Measurements from ENCODE around the gene BOD1L1. TPM values are rescaled to one million over a fixed set of nuclear protein-coding genes. Genes with fewer than 3 reads are reported as not detected.

BOD1L1 gene
- total and polyA plus RNA-seq, 2 donors (not counting 1 experiment from before 2014, with no cell fraction given): 20.1 to 34.3 TPM

DNA sequence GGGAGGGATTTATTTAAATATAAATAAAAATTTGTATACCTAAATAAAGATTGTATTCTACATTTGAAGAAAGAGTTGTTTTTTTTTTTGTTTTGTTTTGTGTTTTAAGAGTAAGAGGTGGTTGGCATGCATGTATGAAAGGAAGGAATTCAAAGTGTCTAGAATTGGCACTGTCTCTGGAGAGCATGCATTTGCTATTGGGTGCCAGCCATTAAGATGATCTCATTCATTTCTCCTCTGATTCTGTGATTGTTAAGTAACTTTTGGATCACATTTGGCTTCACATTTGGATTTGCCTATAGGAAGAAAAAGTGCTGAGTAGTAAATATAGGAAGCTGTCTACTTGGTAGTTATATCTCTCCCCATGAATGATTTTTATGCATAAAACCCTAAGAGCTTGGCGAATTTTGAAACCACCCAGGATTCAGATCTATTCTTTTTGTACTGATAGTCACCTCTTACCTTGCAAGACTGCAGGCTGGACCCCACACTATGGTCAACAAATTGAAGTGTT is 7.8 kb upstream of the BOD1L1 start:
- H4K20me1 ChIP-seq (ENCODE audit: control insufficient read depth, extremely low read depth, insufficient read depth, low read length): no peaks in the 10 kb centered on the region
- H3K9me3 ChIP-seq (ENCODE audit: control insufficient read depth, insufficient read depth, low read depth, low read length): no peaks in the 10 kb centered on the region
- H3K27me3 ChIP-seq (ENCODE audit: control insufficient read depth, insufficient read depth, low read length): no peaks in the 10 kb centered on the region
- no peak overlapping the region for H3K9ac ChIP-seq (ENCODE audit: insufficient read depth, low read length)
- H3K36me3 ChIP-seq (ENCODE audit: control insufficient read depth, insufficient read depth, low read length): no peaks in the 10 kb centered on the region
- H3K4me1 ChIP-seq (ENCODE audit: control insufficient read depth, extremely low read depth, insufficient read depth, low read length): peaks cover 2% of the 10 kb centered on the region
- no peak overlapping the region for H3K4me2 ChIP-seq (ENCODE audit: extremely low read depth, insufficient read depth, low read length)
- H3K4me3 ChIP-seq (replicated peaks in 1 of 4; ENCODE audit: control extremely low read depth in 1 of 4, insufficient read depth in 1 of 4, low read depth in 3 of 4, low read length in 4 of 4): no peak overlapping the region
- H3K79me2 ChIP-seq (ENCODE audit: control insufficient read depth, insufficient read depth, low read length): no peaks in the 10 kb centered on the region
- DNase-seq (ENCODE audit: low read depth in 2 of 2): peak in 1 of 2 donors; percentile 28
- no peak overlapping the region for H2AFZ ChIP-seq (ENCODE audit: low read length)
- no peak overlapping the region for H3K27ac ChIP-seq (ENCODE audit: insufficient read depth, low read length)
- no peak for TF ChIP-seq EZH2 (IDR thresholded peaks at IDR 0.05; ENCODE audit: low read length, missing control alignments)

DNA sequence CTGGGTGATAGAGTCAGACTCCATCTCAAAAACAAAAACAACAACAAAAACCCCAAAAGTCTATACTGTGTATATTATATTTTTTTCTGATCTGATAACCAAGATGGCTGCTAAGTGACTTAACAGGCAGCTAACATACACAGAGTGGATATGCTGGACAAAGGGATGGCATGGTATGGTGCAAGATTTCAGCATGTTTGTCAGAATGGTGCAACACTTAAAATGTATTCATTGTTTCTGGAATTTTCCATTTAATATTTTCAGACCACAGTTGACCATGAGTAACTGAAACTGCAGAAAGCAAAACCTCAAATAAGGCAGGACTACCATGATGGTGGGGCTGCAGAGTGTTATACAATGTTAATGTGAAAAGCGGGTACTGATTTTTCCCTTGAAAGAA is 6.1 kb upstream of the BOD1L1 start:
- Histone ChIP-seq H3K4me2 (ENCODE audit: extremely low read depth, insufficient read depth, low read length) (no peak overlapping the region), H3K9me3 (ENCODE audit: control insufficient read depth, insufficient read depth, low read depth, low read length) (no peaks in the 10 kb centered on the region), H4K20me1 (ENCODE audit: control insufficient read depth, extremely low read depth, insufficient read depth, low read length) (no peaks in the 10 kb centered on the region), H3K9ac (ENCODE audit: insufficient read depth, low read length) (no peak overlapping the region), H3K27me3 (ENCODE audit: control insufficient read depth, insufficient read depth, low read length) (no peaks in the 10 kb centered on the region), H3K27ac (ENCODE audit: insufficient read depth, low read length) (no peak overlapping the region), H2AFZ (ENCODE audit: low read length) (no peak overlapping the region), H3K4me1 (ENCODE audit: control insufficient read depth, extremely low read depth, insufficient read depth, low read length) (no peaks in the 10 kb centered on the region), H3K79me2 (ENCODE audit: control insufficient read depth, insufficient read depth, low read length) (no peaks in the 10 kb centered on the region), H3K4me3 (replicated peaks in 1 of 4; ENCODE audit: control extremely low read depth in 1 of 4, insufficient read depth in 1 of 4, low read depth in 3 of 4, low read length in 4 of 4) (no peak overlapping the region), H3K36me3 (ENCODE audit: control insufficient read depth, insufficient read depth, low read length) (no peaks in the 10 kb centered on the region)
- TF ChIP-seq, protein P1, sequence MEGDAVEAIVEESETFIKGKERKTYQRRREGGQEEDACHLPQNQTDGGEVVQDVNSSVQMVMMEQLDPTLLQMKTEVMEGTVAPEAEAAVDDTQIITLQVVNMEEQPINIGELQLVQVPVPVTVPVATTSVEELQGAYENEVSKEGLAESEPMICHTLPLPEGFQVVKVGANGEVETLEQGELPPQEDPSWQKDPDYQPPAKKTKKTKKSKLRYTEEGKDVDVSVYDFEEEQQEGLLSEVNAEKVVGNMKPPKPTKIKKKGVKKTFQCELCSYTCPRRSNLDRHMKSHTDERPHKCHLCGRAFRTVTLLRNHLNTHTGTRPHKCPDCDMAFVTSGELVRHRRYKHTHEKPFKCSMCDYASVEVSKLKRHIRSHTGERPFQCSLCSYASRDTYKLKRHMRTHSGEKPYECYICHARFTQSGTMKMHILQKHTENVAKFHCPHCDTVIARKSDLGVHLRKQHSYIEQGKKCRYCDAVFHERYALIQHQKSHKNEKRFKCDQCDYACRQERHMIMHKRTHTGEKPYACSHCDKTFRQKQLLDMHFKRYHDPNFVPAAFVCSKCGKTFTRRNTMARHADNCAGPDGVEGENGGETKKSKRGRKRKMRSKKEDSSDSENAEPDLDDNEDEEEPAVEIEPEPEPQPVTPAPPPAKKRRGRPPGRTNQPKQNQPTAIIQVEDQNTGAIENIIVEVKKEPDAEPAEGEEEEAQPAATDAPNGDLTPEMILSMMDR (conservative IDR thresholded peaks at IDR 0.05 in 1 of 2, IDR thresholded peaks at IDR 0.05 in 1 of 2; ENCODE audit: low read depth in 1 of 2, low read length in 2 of 2): no peak
- no peak for TF ChIP-seq EZH2 (IDR thresholded peaks at IDR 0.05; ENCODE audit: low read length, missing control alignments)
- DNase-seq (ENCODE audit: low read depth in 2 of 2): no peak

DNA sequence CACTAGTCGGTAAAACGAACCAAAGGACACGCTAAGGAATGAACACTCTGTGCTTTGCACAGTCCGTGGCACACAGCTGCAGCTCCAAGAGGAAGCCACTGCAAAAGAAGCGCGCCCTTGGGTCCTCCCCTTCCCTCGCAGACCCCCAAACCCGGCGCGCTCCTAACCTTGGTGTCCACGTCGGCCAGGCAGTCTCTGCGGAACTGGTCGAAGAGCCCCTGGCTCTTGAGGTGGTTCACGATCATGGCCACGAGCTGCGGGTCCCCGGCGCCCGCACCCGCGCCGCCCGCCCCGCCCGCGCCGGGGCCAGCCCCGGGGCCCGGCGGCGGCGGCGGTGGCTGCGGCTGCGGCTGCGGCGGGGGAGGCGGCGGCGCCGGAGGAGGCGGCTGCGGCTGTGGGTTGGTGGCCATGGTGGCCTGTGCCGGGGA is 333 bp downstream of the BOD1L1 start:
- Histone ChIP-seq H3K4me3 (replicated peaks in 1 of 4; ENCODE audit: control extremely low read depth in 1 of 4, insufficient read depth in 1 of 4, low read depth in 3 of 4, low read length in 4 of 4) (peak overlapping the region; percentile 83 to 100 (median 94)), H3K9ac (ENCODE audit: insufficient read depth, low read length) (peak overlapping the region; percentile 94), H3K27ac (ENCODE audit: insufficient read depth, low read length) (peak overlapping the region; percentile 91), H3K4me2 (ENCODE audit: extremely low read depth, insufficient read depth, low read length) (peak overlapping the region; percentile 95), H3K36me3 (ENCODE audit: control insufficient read depth, insufficient read depth, low read length) (no peaks in the 10 kb centered on the region), H4K20me1 (ENCODE audit: control insufficient read depth, extremely low read depth, insufficient read depth, low read length) (no peaks in the 10 kb centered on the region), H2AFZ (ENCODE audit: low read length) (peak overlapping the region; percentile 93), H3K9me3 (ENCODE audit: control insufficient read depth, insufficient read depth, low read depth, low read length) (no peaks in the 10 kb centered on the region), H3K79me2 (ENCODE audit: control insufficient read depth, insufficient read depth, low read length) (peaks cover 44% of the 10 kb centered on the region), H3K27me3 (ENCODE audit: control insufficient read depth, insufficient read depth, low read length) (no peaks in the 10 kb centered on the region), H3K4me1 (ENCODE audit: control insufficient read depth, extremely low read depth, insufficient read depth, low read length) (peaks cover 2% of the 10 kb centered on the region)
- TF ChIP-seq EZH2 (IDR thresholded peaks at IDR 0.05; ENCODE audit: low read length, missing control alignments): no peak
- TF ChIP-seq, protein P1 (conservative IDR thresholded peaks at IDR 0.05 in 1 of 2, IDR thresholded peaks at IDR 0.05 in 1 of 2; ENCODE audit: low read depth in 1 of 2, low read length in 2 of 2): no peak
- peak; percentile 11 to 19 for DNase-seq (ENCODE audit: low read depth in 2 of 2)
